Fibroblast of skin of right quadriceps (primary cell): ENCODE results near the gene RIIAD1.
A peak's percentile ranks its signal among the peaks of the same experiment; 100 is the strongest.
"Not testable (repeated sequence)": the region's sequence is repeated elsewhere in the genome, so short reads cannot be mapped to it uniquely, and the experiment has no call there.

Experiments used
- DNase-seq: peaks from one replicate; pipeline ENCODE4 v3.0.0-alpha.2; 2013

Gene RIIAD1

DNA sequence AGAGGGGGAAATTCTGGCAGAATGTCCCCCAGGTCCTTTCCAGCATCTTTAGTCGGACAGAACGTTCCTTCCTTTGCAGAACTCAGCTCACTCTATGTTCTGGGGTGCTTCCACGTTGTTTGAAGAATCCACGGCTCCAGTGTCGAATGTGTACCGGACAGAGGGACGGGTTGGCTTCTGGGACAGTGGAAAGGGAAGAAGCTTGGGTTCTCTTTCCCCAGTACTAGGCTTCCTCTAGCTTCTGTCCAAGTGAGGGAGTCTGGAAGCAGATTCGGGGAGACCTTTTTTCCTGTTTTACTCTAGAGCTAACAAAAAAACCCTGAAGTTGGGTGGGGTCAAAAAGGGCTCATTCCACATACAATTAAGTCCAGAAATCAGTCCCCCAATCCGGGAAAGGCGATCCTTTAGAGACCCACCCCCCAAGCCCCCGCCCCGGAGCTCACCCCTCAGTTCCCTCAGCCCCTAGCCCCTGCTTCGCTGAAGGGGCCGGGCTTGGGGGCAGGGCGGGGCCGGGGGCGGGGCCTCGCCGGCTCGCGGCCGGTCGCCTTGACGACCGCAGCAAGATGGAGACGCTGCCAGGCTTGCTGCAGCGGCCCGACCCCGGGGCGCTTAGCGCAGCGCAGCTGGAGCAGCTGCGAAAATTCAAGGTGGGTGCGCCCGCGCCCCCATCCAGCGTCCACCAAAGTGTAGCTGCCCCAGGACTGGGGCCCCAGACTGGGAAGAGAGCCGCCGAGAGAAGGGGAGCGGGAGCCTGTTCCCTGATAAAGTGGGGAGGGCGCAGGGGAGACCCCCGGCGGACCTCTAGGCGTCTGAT, at the start of gene RIIAD1:
Gene RIIAD1 (plus strand): TSS at position 549 of the 814 bp plus-strand sequence. CDS start 15 bp downstream, at position 564.
- no peak for DNase-seq

GRCh38 chr1:151673407-151673806, 47.9 kb upstream of the RIIAD1 start:
- no peak for DNase-seq

- peak; percentile 32 for DNase-seq
Measured at GRCh38 chr1:151680391-151680790, 40.9 kb upstream of the RIIAD1 start.

DNA sequence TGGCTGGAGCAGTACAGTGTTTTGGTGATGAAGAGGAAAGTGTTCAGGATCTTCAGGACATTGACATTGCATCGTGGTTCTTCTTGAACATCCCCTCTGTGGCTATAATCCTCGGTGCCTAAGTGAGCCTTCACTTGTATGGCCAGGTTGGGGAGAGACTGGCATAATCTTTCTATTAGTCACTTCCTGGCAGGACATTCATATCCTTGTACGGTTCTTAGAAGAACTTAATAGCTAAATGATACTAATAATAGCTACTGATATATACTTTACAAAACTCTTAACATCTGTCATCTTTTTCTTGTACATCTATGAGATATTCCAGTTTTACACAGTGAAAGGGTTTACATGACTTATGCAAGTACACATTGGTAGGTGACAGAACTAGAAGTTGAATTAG, 40.5 kb upstream of the RIIAD1 start:
- DNase-seq = peak; percentile 91

DNA sequence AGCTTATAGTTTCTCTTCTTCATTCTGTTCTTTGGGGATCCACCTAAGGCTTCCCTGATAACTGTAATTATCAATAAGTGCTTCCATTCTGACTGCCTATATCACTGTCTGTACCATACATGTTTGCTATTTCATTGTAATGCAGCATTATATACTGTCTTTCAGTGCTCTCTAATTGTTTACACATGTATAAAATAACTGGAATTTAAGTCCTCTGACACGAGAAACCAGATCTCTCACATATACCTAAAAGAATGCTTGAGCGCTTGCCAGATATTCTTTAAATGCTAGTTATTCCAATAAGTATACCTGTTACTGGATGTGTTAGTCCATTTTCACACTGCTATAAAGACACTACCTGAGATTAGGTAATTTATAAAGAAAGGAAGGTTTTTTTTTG, 39.4 kb upstream of the RIIAD1 start:
- DNase-seq = peak; percentile 70

GRCh38 chr1:151682901-151683300, 38.4 kb upstream of the RIIAD1 start:
- DNase-seq = not testable (repeated sequence)

- DNase-seq = no peak
Measured at GRCh38 chr1:151684128-151684527, 37.2 kb upstream of the RIIAD1 start.

DNA sequence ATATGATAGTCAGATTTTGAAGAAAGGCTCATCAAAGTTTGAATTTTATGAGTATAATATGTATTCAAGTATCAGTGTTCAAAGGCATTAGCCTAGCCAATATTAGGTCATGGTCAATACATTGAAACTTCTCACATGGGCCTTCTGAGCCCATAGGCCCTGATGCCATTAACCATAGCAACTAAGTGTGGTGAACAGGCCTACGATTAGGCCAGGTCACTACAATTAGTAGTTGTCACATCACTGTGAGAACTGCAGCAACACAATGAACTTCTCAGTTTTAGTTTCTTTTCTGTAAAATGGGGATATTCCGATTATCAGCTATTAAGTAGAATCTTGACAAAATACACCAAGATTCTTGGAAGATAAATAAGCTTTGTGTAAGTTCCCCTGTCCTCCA, 34.8 kb upstream of the RIIAD1 start:
- no peak for DNase-seq

GRCh38 chr1:151689494-151689893, 31.8 kb upstream of the RIIAD1 start:
- DNase-seq = no peak

DNA sequence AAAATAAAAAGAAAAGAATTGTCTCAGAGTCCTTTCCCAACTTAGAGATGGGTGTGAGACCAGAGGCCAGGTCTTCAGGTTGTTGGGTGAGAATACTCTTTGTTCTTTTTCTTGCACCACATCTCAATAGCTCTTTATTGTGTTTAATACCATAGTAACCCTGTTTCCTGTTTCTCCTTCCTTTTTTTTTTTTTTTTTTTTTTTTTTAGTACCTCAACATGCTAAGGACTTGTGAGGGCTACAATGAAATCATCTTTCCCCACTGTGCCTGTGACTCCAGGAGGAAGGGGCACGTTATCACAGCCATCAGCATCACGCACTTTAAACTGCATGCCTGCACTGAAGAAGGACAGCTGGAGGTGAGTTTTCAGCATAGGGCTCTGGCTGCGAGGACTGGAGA, 29.1 kb upstream of the RIIAD1 start:
- no peak for DNase-seq

GRCh38 chr1:151693057-151693651, 28.2 kb upstream of the RIIAD1 start:
- DNase-seq = peak; percentile 37

GRCh38 chr1:151701515-151701914, 19.8 kb upstream of the RIIAD1 start:
- no peak for DNase-seq

DNA sequence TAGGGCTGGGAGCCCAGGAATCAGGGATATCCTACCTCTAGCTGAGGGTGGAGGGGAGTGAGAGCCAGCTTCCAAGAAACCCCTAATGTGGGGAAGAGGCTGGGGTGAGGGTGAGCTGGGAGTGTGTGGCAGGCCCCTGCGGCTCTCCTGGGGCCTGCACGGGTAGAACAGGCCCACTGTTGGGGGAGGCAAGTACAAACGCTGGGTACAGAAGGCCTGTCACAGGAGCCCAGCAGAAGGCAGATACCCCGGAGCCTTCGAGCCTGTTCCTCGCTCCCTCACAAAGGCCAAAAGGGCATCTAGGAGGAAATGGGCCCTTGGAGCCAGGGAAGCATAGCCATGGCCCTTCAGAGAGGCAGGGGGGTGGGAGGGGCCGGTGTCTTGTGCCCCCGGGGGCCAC, 18.4 kb upstream of the RIIAD1 start:
- no peak for DNase-seq

GRCh38 chr1:151703813-151704212, 17.5 kb upstream of the RIIAD1 start:
- no peak for DNase-seq

- DNase-seq = no peak
Measured at GRCh38 chr1:151704246-151704645, 17.1 kb upstream of the RIIAD1 start.

DNA sequence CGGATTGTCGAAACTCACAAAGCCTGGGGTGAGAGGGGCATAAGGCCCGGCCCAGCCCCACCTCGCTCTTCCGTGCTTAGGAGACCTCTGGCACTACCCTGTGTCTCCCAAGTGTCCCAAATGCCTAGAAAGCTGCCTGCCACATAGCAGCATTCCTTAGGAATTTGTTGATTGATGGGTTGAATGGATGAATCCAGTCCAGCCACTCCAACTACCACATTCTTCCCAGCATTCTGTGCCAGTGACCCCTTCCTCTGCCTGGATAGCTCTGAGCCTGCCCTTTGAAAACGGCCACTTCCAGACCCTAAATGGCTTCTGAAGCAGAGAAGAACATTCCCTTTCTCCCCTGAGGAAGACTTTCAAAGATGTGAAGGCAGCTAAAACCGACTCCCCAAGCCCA, 16.2 kb upstream of the RIIAD1 start:
- DNase-seq = no peak

DNA sequence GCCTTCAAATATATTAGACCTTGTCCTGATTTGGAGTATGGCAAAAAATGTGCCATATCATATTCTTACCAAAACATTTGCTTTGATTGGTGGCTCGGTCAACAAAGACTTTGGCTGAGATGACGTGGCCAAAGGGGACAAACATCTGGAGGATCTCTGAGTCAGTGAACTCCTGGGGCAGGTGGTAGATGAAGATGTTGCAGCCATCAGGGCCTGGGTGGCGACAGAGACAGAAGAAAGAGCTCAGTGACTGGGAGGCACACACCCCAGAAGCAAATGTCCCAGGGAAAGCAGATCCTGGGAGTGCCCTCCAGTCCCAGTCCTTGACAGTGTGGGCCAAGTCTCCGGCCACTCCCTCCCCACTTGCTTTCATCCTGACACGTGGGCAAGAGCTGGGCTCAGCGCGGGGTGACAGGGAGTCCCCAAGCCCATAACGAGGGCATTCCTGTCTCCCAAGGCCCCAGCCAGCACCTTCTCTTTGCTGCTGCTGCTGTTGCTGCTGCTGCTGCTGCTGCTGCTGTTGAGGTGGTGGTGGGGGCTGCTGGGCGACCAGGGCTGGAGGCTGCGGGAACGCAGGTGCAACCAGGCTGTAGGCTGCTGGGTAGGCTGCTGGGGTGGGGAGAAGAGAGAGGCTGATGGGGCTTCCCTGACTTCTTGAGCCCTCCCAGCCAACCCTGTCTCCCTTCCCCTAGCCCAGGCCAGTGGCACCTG, 15.4 kb upstream of the RIIAD1 start:
- DNase-seq = no peak

DNA sequence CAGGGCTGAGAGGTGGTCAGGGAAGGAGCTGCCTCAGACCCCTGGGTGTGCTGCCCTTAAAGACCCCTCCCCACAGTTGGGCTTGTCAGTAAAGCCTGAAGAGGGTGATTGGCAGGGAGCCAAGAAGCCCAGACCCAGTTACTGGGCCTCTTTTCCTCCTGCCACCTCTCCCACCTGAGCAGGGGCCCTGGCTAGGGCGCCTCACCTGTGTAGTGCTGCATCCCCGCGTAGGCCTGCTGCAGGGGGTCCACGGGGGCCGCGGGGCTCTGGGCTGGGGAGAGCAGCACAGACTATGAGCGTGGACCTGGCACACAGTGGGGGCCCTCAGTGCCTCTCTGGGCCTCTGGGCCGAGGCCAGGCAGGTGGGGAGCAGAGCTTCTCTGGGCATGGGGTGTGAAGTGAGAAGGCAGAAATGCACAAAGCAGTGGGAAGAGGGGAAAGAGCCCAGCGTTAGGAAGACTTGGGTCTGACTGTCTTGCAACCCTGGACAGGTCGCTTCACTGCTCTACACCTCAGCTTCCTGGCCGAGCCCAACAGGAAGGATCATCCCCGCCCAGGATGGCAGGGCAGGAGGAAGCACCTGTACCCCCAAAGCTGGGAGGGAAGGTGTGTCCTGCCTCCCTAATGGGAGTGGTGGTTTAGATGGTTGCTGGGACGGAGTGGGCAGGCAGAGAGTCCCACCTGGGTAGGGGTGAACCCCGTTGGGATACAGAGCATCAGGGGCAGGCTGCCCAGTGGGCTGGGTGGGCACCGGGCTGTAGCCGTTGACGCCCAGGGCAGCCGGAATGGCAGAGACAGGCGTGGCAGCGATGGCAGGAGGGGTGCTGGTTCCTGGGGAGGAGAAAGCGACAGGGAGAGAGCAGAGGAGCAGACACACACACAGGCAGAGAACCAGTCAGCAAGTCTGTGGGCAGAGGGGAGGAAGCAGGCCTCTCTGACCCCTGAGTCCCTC, 14.6 kb upstream of the RIIAD1 start:
- DNase-seq = no peak

DNA sequence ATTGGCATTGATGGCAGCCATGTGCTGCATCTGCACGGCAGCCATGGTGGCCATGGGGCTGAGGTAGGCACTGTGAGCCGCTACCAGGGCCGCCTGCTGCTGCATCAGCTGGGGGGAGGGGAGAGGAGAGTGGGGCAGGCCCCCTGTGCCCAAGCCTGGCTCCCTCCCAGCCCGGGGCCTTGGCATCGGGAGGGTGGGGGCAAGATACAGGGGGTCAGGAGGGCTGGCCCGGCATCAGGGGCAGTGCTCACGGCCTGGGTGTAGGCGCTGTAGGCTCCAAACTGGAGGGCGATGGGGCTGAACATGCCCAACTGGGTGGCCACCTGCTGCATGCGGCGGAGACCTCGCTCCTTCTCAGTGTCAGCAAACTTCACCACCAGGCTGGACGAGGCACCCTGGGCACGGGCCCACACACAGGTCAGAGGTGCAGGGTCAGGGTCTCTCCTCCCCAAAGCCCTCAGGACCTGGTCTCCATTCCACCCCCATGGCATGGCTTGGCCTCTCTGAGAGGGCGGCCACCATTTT, 13.7 kb upstream of the RIIAD1 start:
- DNase-seq = no peak

GRCh38 chr1:151708891-151709290, 12.4 kb upstream of the RIIAD1 start:
- DNase-seq = no peak

- peak; percentile 55 for DNase-seq
Measured at GRCh38 chr1:151710187-151710840, 11.0 kb upstream of the RIIAD1 start.
